Measurements from ENCODE around the gene MAST4. TPM values are rescaled to one million over a fixed set of nuclear protein-coding genes. Genes with fewer than 3 reads are reported as not detected.

Gene MAST4
- total and polyA plus RNA-seq, 4 donors = 3.7 to 9.5 (median 6.5) TPM

DNA sequence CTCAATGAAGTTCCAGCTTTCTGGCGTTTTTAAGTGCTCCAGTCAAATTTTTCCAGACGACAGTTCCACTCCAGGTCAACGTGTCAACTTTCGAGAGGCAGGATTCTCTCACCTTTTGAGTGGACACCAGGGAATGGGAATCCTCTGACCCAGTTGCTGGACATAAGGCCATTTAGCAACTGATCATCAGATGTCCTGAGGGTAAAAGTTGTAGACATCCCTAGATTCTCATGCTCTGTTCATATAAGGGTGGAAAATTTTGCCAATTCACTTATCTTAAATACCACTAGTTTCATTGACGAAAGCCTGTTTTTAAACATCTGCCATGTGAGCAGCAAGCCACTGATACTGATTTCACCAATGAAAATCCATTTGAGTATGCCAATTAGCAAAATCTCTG lies 275.5 kb downstream of the MAST4 start:
- Histone ChIP-seq H3K9ac (ENCODE audit: low read depth in 1 of 2, low read length in 2 of 2) (no peak overlapping the region), H3K9me3 (ENCODE audit: control insufficient read depth in 4 of 4, low read length in 3 of 4) (no peaks in the 10 kb centered on the region), H3K4me3 (ENCODE audit: low read depth in 1 of 3, low read length in 3 of 3) (no peak overlapping the region), H3K4me1 (ENCODE audit: control insufficient read depth in 4 of 4, insufficient read depth in 4 of 4, low read length in 3 of 4) (no peaks in the 10 kb centered on the region), H3K27me3 (ENCODE audit: control insufficient read depth in 4 of 4, insufficient read depth in 4 of 4, low read length in 3 of 4) (no peaks in the 10 kb centered on the region), H3K27ac (ENCODE audit: low read depth in 1 of 2, low read length in 2 of 2) (no peak overlapping the region), H3K36me3 (ENCODE audit: control insufficient read depth in 4 of 4, insufficient read depth in 3 of 4, low read depth in 1 of 4, low read length in 3 of 4) (no peaks in the 10 kb centered on the region)
- no peak for TF ChIP-seq FOXA2 (IDR thresholded peaks at IDR 0.05)
- DNase-seq (ENCODE audit: low spot score) = no peak
- 95% methylated on average over 5 of the region's 5 CpGs for WGBS

DNA sequence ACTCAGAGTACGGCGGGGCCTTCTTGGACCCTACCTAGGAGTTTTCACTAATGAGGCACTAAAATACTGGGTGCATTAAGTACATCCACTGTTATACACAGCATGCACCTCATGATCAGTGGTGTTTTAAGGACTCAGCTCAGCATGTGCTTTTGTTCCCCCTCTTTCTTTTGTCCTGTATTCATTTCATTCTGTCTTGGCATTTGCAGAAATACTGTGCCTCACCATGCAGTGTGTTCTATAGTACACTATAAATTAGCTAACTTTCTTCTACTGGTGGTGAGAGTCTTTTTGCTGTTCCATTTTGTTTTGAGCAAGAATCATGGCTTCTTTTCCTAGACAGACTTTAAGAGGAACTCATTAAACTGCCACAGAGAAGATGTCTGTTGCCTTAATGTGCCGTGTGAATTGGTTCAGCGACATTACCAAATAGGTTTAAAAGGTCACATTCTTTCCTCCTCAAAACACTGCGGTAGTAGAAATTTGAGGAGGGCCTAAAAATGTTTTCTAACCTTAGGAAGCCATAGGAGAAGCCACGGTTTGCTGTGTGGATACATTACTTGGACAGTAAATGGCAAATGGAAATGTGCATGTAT lies 276.6 kb downstream of the MAST4 start:
- Histone ChIP-seq H3K27ac (ENCODE audit: low read depth in 1 of 2, low read length in 2 of 2) (no peak overlapping the region), H3K9me3 (ENCODE audit: control insufficient read depth in 4 of 4, low read length in 3 of 4) (no peaks in the 10 kb centered on the region), H3K27me3 (ENCODE audit: control insufficient read depth in 4 of 4, insufficient read depth in 4 of 4, low read length in 3 of 4) (no peaks in the 10 kb centered on the region), H3K4me1 (ENCODE audit: control insufficient read depth in 4 of 4, insufficient read depth in 4 of 4, low read length in 3 of 4) (no peaks in the 10 kb centered on the region), H3K36me3 (ENCODE audit: control insufficient read depth in 4 of 4, insufficient read depth in 3 of 4, low read depth in 1 of 4, low read length in 3 of 4) (no peaks in the 10 kb centered on the region), H3K9ac (ENCODE audit: low read depth in 1 of 2, low read length in 2 of 2) (no peak overlapping the region), H3K4me3 (ENCODE audit: low read depth in 1 of 3, low read length in 3 of 3) (no peak overlapping the region)
- TF ChIP-seq RAD21 (IDR thresholded peaks at IDR 0.05) = no peak
- TF ChIP-seq, protein P1, sequence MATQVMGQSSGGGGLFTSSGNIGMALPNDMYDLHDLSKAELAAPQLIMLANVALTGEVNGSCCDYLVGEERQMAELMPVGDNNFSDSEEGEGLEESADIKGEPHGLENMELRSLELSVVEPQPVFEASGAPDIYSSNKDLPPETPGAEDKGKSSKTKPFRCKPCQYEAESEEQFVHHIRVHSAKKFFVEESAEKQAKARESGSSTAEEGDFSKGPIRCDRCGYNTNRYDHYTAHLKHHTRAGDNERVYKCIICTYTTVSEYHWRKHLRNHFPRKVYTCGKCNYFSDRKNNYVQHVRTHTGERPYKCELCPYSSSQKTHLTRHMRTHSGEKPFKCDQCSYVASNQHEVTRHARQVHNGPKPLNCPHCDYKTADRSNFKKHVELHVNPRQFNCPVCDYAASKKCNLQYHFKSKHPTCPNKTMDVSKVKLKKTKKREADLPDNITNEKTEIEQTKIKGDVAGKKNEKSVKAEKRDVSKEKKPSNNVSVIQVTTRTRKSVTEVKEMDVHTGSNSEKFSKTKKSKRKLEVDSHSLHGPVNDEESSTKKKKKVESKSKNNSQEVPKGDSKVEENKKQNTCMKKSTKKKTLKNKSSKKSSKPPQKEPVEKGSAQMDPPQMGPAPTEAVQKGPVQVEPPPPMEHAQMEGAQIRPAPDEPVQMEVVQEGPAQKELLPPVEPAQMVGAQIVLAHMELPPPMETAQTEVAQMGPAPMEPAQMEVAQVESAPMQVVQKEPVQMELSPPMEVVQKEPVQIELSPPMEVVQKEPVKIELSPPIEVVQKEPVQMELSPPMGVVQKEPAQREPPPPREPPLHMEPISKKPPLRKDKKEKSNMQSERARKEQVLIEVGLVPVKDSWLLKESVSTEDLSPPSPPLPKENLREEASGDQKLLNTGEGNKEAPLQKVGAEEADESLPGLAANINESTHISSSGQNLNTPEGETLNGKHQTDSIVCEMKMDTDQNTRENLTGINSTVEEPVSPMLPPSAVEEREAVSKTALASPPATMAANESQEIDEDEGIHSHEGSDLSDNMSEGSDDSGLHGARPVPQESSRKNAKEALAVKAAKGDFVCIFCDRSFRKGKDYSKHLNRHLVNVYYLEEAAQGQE (IDR thresholded peaks at IDR 0.05) = no peak
- TF ChIP-seq NR2F2 (IDR thresholded peaks at IDR 0.05) = no peak
- TF ChIP-seq CTCF (IDR thresholded peaks at IDR 0.05; ENCODE audit: low read depth, low read length, missing input control) = no peak
- no peak for DNase-seq (ENCODE audit: low spot score)
- 86% methylated on average over 6 of the region's 6 CpGs for WGBS

GRCh38 chr5:66874004-66874403 lies 277.8 kb downstream of the MAST4 start:
- H3K4me1 ChIP-seq (ENCODE audit: control insufficient read depth in 4 of 4, insufficient read depth in 4 of 4, low read length in 3 of 4) = no peaks in the 10 kb centered on the region
- no peak overlapping the region for H3K4me3 ChIP-seq (ENCODE audit: low read depth in 1 of 3, low read length in 3 of 3)
- no peak for DNase-seq (ENCODE audit: low spot score)
- no peak for TF ChIP-seq YY1 (IDR thresholded peaks at IDR 0.05)
- no peak for TF ChIP-seq FOXA1 (IDR thresholded peaks at IDR 0.05)
- TF ChIP-seq NR2F2 (IDR thresholded peaks at IDR 0.05) = no peak
- TF ChIP-seq, protein P2, sequence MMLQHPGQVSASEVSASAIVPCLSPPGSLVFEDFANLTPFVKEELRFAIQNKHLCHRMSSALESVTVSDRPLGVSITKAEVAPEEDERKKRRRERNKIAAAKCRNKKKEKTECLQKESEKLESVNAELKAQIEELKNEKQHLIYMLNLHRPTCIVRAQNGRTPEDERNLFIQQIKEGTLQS (IDR thresholded peaks at IDR 0.05) = no peak
- no peak for TF ChIP-seq FOXA2 (IDR thresholded peaks at IDR 0.05)
- TF ChIP-seq, protein P3, sequence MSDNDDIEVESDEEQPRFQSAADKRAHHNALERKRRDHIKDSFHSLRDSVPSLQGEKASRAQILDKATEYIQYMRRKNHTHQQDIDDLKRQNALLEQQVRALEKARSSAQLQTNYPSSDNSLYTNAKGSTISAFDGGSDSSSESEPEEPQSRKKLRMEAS (IDR thresholded peaks at IDR 0.05) = no peak
- WGBS = 79% methylated on average over 3 of the region's 3 CpGs
- no peaks in the 10 kb centered on the region for H3K27me3 ChIP-seq (ENCODE audit: control insufficient read depth in 4 of 4, insufficient read depth in 4 of 4, low read length in 3 of 4)
- no peak overlapping the region for H3K9ac ChIP-seq (ENCODE audit: low read depth in 1 of 2, low read length in 2 of 2)
- no peaks in the 10 kb centered on the region for H3K36me3 ChIP-seq (ENCODE audit: control insufficient read depth in 4 of 4, insufficient read depth in 3 of 4, low read depth in 1 of 4, low read length in 3 of 4)
- no peak overlapping the region for H3K27ac ChIP-seq (ENCODE audit: low read depth in 1 of 2, low read length in 2 of 2)
- H3K9me3 ChIP-seq (ENCODE audit: control insufficient read depth in 4 of 4, low read length in 3 of 4) = no peaks in the 10 kb centered on the region

Measured in liver (tissue), 9 donors.